Measurements from ENCODE around the gene SCAMP5. TPM values are rescaled to one million over a fixed set of nuclear protein-coding genes. Genes with fewer than 3 reads are reported as not detected.
A peak's percentile ranks its signal among the peaks of the same experiment; 100 is the strongest.

Gene SCAMP5
- total RNA-seq, 2 donors from 2014 or later: 6.1 to 24.4 TPM

GRCh38 chr15:74955017-74955416 is 40.3 kb upstream of the SCAMP5 start:
- intact Hi-C loops (cut with DNase I): loop anchor here (5.0 to 10.0 kb wide), 2 partner anchors 247 to 580 kb away; partner anchors contain the start of gene C15orf39
- Histone ChIP-seq H3K4me1 (replicated peaks) (peaks cover 9% of the 10 kb centered on the region), H3K27ac (no peak overlapping the region), H3K9me3 (no peaks in the 10 kb centered on the region), H3K27me3 (replicated peaks; ENCODE audit: insufficient read depth) (no peaks in the 10 kb centered on the region), H3K36me3 (no peaks in the 10 kb centered on the region), H3K4me3 (no peak overlapping the region)
- 82% methylated on average over 8 of the region's 8 CpGs for WGBS
- no peak for DNase-seq (ENCODE audit: low spot score)
- TF ChIP-seq POLR2AphosphoS5 (IDR thresholded peaks at IDR 0.05): no peak

GRCh38 chr15:74955796-74956647 is 39.3 kb upstream of the SCAMP5 start:
- peak; percentile 52 for DNase-seq (ENCODE audit: low spot score)

GRCh38 chr15:74956648-74957475 is 38.5 kb upstream of the SCAMP5 start, which contains the start of gene RPP25:
Gene RPP25, minus strand, starts transcription at chr15:74956772. Its CDS starts 189 bp downstream, at chr15:74956583.
- peak within 1 kb of the TSS; percentile 48 to 62 for H3K27ac ChIP-seq
- no peaks in the 10 kb centered on the region for H3K27me3 ChIP-seq (replicated peaks; ENCODE audit: insufficient read depth)
- peaks cover 9% of the 10 kb centered on the region for H3K4me1 ChIP-seq (replicated peaks)
- intact Hi-C loops (cut with DNase I): loop anchor here (5.0 to 10.0 kb wide), 2 partner anchors 245 to 582 kb away; partner anchors contain the start of gene C15orf39
- H3K36me3 ChIP-seq: no peaks in the 10 kb centered on the region
- TF ChIP-seq POLR2AphosphoS5 (IDR thresholded peaks at IDR 0.05) (no peak), POLR2A (IDR thresholded peaks at IDR 0.05) (peak; percentile 54)
- WGBS: 1% methylated on average over 43 of the region's 83 CpGs
- no peaks in the 10 kb centered on the region for H3K9me3 ChIP-seq
- H3K4me3 ChIP-seq: peak within 1 kb of the TSS; percentile 44 to 45
- peak; percentile 65 for DNase-seq (ENCODE audit: low spot score)

More at GRCh38 chr15:74955796-74956647, 39.3 kb upstream of the SCAMP5 start:
- H3K4me3 ChIP-seq: peak overlapping the region; percentile 44 to 45
- 16% methylated on average over 58 of the region's 88 CpGs for WGBS
- intact Hi-C loops (cut with DNase I): loop anchor here (5.0 to 10.0 kb wide), 2 partner anchors 246 to 581 kb away; partner anchors contain the start of gene C15orf39
- TF ChIP-seq, protein P1, sequence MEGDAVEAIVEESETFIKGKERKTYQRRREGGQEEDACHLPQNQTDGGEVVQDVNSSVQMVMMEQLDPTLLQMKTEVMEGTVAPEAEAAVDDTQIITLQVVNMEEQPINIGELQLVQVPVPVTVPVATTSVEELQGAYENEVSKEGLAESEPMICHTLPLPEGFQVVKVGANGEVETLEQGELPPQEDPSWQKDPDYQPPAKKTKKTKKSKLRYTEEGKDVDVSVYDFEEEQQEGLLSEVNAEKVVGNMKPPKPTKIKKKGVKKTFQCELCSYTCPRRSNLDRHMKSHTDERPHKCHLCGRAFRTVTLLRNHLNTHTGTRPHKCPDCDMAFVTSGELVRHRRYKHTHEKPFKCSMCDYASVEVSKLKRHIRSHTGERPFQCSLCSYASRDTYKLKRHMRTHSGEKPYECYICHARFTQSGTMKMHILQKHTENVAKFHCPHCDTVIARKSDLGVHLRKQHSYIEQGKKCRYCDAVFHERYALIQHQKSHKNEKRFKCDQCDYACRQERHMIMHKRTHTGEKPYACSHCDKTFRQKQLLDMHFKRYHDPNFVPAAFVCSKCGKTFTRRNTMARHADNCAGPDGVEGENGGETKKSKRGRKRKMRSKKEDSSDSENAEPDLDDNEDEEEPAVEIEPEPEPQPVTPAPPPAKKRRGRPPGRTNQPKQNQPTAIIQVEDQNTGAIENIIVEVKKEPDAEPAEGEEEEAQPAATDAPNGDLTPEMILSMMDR (IDR thresholded peaks at IDR 0.05): peak in 3 of 4 experiments; percentile 38 to 58 (median 55)
- TF ChIP-seq POLR2A (IDR thresholded peaks at IDR 0.05) (no peak), POLR2AphosphoS5 (IDR thresholded peaks at IDR 0.05) (peak; percentile 47)
- no peaks in the 10 kb centered on the region for H3K27me3 ChIP-seq (replicated peaks; ENCODE audit: insufficient read depth)
- H3K4me1 ChIP-seq (replicated peaks): peaks cover 9% of the 10 kb centered on the region
- H3K27ac ChIP-seq: peak overlapping the region; percentile 48 to 62
- H3K9me3 ChIP-seq: no peaks in the 10 kb centered on the region
- no peaks in the 10 kb centered on the region for H3K36me3 ChIP-seq

GRCh38 chr15:74957476-74958035 is 37.8 kb upstream of the SCAMP5 start:
- H3K36me3 ChIP-seq: no peaks in the 10 kb centered on the region
- no peaks in the 10 kb centered on the region for H3K9me3 ChIP-seq
- H3K27me3 ChIP-seq (replicated peaks; ENCODE audit: insufficient read depth): no peaks in the 10 kb centered on the region
- TF ChIP-seq, protein P1 (IDR thresholded peaks at IDR 0.05): no peak
- TF ChIP-seq POLR2A (IDR thresholded peaks at IDR 0.05) (no peak), POLR2AphosphoS5 (IDR thresholded peaks at IDR 0.05) (no peak)
- 5% methylated on average over 28 of the region's 28 CpGs for whole genome bisulfite sequencing
- intact Hi-C loops (cut with DNase I): loop anchor here (5.0 to 10.0 kb wide), 2 partner anchors 245 to 583 kb away; partner anchors contain the start of gene C15orf39
- H3K4me3 ChIP-seq: peak overlapping the region; percentile 44 to 45
- no peak for DNase-seq (ENCODE audit: low spot score)
- H3K27ac ChIP-seq: peak overlapping the region; percentile 48 to 62
- H3K4me1 ChIP-seq (replicated peaks): peaks cover 9% of the 10 kb centered on the region

DNA sequence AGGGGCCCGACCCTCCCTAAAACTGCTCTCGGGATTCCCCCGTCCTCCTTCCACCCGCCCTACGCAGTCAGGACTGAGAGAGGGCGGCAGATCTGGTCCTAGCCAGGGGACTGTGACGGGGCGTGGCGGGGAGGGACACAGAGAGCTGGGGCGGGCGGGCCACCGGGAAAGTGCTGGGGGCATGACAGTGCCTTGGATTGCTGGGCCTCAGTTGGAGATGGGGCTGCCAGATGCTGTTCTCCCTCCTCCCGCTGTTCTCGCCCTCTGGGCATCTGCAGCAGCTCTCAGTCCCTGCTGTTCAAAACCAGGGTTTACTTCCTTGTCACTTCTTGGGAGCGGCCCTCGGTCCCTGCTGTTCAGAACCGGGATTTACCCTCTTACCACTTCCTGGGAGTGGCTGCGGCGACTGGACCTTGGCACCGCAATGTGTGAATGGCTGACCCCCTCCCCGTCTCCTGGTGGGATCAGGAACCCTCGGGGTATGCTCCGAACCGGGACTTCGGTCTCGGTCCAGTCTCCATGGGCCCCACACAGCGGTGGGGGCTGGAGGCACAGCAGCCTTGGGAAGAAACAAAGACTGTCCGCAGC is 36.9 kb upstream of the SCAMP5 start:
- peaks cover 9% of the 10 kb centered on the region for H3K4me1 ChIP-seq (replicated peaks)

More for the DNA sequence above, 36.9 kb upstream of the SCAMP5 start:
- 2% methylated on average over 28 of the region's 28 CpGs for WGBS
- no peak overlapping the region for H3K27ac ChIP-seq
- no peaks in the 10 kb centered on the region for H3K9me3 ChIP-seq
- H3K36me3 ChIP-seq: no peaks in the 10 kb centered on the region
- H3K4me3 ChIP-seq: peak overlapping the region; percentile 15 to 45
- H3K27me3 ChIP-seq (replicated peaks; ENCODE audit: insufficient read depth): no peaks in the 10 kb centered on the region
- intact Hi-C loops (cut with DNase I): loop anchor here (5.0 to 10.0 kb wide), 2 partner anchors 244 to 584 kb away; partner anchors contain the start of gene C15orf39
- peak; percentile 25 for DNase-seq (ENCODE audit: low spot score)
- TF ChIP-seq, protein P1 (IDR thresholded peaks at IDR 0.05): peak in 1 of 4 experiments; percentile 45
- TF ChIP-seq POLR2AphosphoS5 (IDR thresholded peaks at IDR 0.05) (no peak), POLR2A (IDR thresholded peaks at IDR 0.05) (no peak)
